Measurements from ENCODE around the gene KIF3C. TPM values are rescaled to one million over a fixed set of nuclear protein-coding genes. Genes with fewer than 3 reads are reported as not detected.

KIF3C gene
- total and polyA plus RNA-seq, 9 of the 15 experiments (the other 6 are each of a cell fraction or from before 2014, with no cell fraction given): 0.69 to 6.7 (median 3.3) TPM

GRCh38 chr2:25957743-25958142 is 24.6 kb downstream of the KIF3C start:
- Histone ChIP-seq H3K9me3 (replicated peaks; ENCODE audit: control insufficient read depth, insufficient read depth, low read depth, low read length) (no peaks in the 10 kb centered on the region), H3K27ac (ENCODE audit: extremely low read depth, low read depth, low read length) (no peak overlapping the region), H3K9me1 (ENCODE audit: control insufficient read depth, insufficient read depth, low read length) (peaks cover 3% of the 10 kb centered on the region), H3K4me2 (ENCODE audit: insufficient read depth, low read length) (no peak overlapping the region), H3K4me1 (replicated peaks in 1 of 2; ENCODE audit: control insufficient read depth in 2 of 2, insufficient read depth in 2 of 2, low read length in 2 of 2) (peaks cover 0 to 8% of the 10 kb centered on the region in 2 experiments; a peak in 2 of 5 replicates), H3K9ac (ENCODE audit: insufficient read depth in 1 of 2, low read depth in 2 of 2, low read length in 2 of 2) (peak overlapping the region in 1 of 2 experiments; percentile 74; a peak in 2 of 4 replicates), H3K79me2 (ENCODE audit: control insufficient read depth, insufficient read depth, low read length) (no peaks in the 10 kb centered on the region), H3K36me3 (ENCODE audit: control insufficient read depth, insufficient read depth, low read length) (no peaks in the 10 kb centered on the region), H3K4me3 (no peak overlapping the region), H4K20me1 (replicated peaks; ENCODE audit: control insufficient read depth, insufficient read depth, low read length) (peaks cover 10% of the 10 kb centered on the region; the same call in 1 of the 2 replicates), H2AFZ (ENCODE audit: low read depth, low read length) (no peak overlapping the region), H3K27me3 (ENCODE audit: control insufficient read depth in 2 of 2, insufficient read depth in 2 of 2, low read length in 2 of 2) (no peaks in the 10 kb centered on the region)
- no peak for DNase-seq (ENCODE audit: extremely low read depth in 1 of 4, low spot score in 3 of 4)
- in situ Hi-C loops (cut with MboI): no loop called here
- 52% methylated on average over 10 of the region's 10 CpGs for WGBS (ENCODE audit: insufficient coverage, low coverage, missing lambda C conversion rate)
- FAIRE-seq: no peak
- ChIA-PET CTCF (ENCODE audit: low intra/inter-chr PET ratio) (no interaction called here), POLR2A (interaction anchor here (0.7 to 1.0 kb wide), 2 partner anchors 15 to 19 kb away, joined by 3 read pairs; no protein-coding TSS in a partner anchor)
- BruUV-seq (replicated peaks): no TSS peak
- TF ChIP-seq ZNF512 (tag; IDR thresholded peaks at IDR 0.05): no peak
- no peak for ATAC-seq
- intact Hi-C loops (cut with micrococcal nuclease): no loop called here

- Histone ChIP-seq H3K79me2 (ENCODE audit: control insufficient read depth, insufficient read depth, low read length) (no peaks in the 10 kb centered on the region), H3K9ac (ENCODE audit: insufficient read depth in 1 of 2, low read depth in 2 of 2, low read length in 2 of 2) (peak overlapping the region in 1 of 2 experiments; percentile 65; a peak in 1 of 4 replicates), H3K36me3 (ENCODE audit: control insufficient read depth, insufficient read depth, low read length) (no peaks in the 10 kb centered on the region), H3K4me1 (replicated peaks in 1 of 2; ENCODE audit: control insufficient read depth in 2 of 2, insufficient read depth in 2 of 2, low read length in 2 of 2) (peaks cover 0 to 8% of the 10 kb centered on the region in 2 experiments; a peak in 2 of 5 replicates), H3K4me3 (no peak overlapping the region), H3K27me3 (ENCODE audit: control insufficient read depth in 2 of 2, insufficient read depth in 2 of 2, low read length in 2 of 2) (no peaks in the 10 kb centered on the region), H3K4me2 (ENCODE audit: insufficient read depth, low read length) (no peak overlapping the region), H3K9me3 (replicated peaks; ENCODE audit: control insufficient read depth, insufficient read depth, low read depth, low read length) (no peaks in the 10 kb centered on the region), H3K27ac (ENCODE audit: extremely low read depth, low read depth, low read length) (no peak overlapping the region), H2AFZ (ENCODE audit: low read depth, low read length) (no peak overlapping the region), H3K9me1 (ENCODE audit: control insufficient read depth, insufficient read depth, low read length) (peaks cover 3% of the 10 kb centered on the region), H4K20me1 (replicated peaks; ENCODE audit: control insufficient read depth, insufficient read depth, low read length) (peaks cover 10% of the 10 kb centered on the region; the same call in 1 of the 2 replicates)
- ChIA-PET CTCF (ENCODE audit: low intra/inter-chr PET ratio) (interaction anchor here (0.6 to 1.9 kb wide), 2 partner anchors 104 to 188 kb away, joined by 4 to 6 read pairs; no protein-coding TSS in a partner anchor), POLR2A (interaction anchor here (0.6 to 0.8 kb wide), 2 partner anchors 9 to 184 kb away, joined by 3 read pairs; no protein-coding TSS in a partner anchor)
- 40% methylated on average over 7 of the region's 7 CpGs for WGBS (ENCODE audit: insufficient coverage, low coverage, missing lambda C conversion rate)
- no peak for FAIRE-seq
- DNase-seq (ENCODE audit: extremely low read depth in 1 of 4, low spot score in 3 of 4): no peak
- no TSS peak for BruUV-seq (replicated peaks)
- intact Hi-C loops (cut with micrococcal nuclease): no loop called here
- peak; percentile 32; the same call in 2 of the 3 replicates for ATAC-seq
- in situ Hi-C loops (cut with MboI): no loop called here
- TF ChIP-seq THAP12 (CRISPR knock-in tag; IDR thresholded peaks at IDR 0.05) (no peak), CTCF (IDR thresholded peaks at IDR 0.05 in 2 of 3, conservative IDR thresholded peaks at IDR 0.05 in 1 of 3; ENCODE audit: insufficient read depth in 2 of 3, low read depth in 1 of 3, low read length in 3 of 3) (peak; percentile 21 to 46 (median 24); a peak in 4 of 6 replicates), RAD21 (CRISPR knock-in tag; conservative IDR thresholded peaks at IDR 0.05 in 1 of 2, IDR thresholded peaks at IDR 0.05 in 1 of 2) (peak in 1 of 2 experiments; percentile 25; a peak in 2 of 4 replicates), NCOA4 (IDR thresholded peaks at IDR 0.05; ENCODE audit: partially characterized antibody) (no peak), KDM1A (IDR thresholded peaks at IDR 0.05) (no peak), WHSC1 (IDR thresholded peaks at IDR 0.05; ENCODE audit: low read length) (no peak)
Observed at GRCh38 chr2:25955869-25956535, 26.3 kb downstream of the KIF3C start.
